ENCODE data around the gene ZNF217. TPM values are rescaled to one million over a fixed set of nuclear protein-coding genes. Genes with fewer than 3 reads are reported as not detected.

The ZNF217 gene
- total and polyA plus RNA-seq, 2 of the 8 experiments (the other 6 are each of a cell fraction or from before 2014, with no cell fraction given), result 15.3 to 87.9 TPM

DNA sequence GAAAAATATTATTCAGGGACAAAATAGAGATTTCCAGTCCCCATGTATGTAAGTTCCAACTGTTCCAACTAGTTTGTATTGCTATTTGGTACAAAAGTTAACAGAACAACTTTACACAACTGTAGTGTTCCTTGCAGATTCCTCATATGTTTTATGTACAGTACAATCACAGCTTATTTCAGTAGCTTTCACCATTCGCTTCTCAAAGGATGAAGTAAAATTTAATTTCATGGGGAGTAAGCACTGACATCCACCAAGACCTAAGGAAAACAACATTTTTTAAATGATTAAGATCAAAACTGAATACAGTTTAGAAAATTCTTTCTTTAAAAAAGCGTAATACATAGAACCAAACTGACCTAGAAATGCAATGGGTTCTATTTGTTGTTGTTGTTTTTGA is 24.6 kb downstream of the ZNF217 start (continued):
- TF ChIP-seq ATF2 (IDR thresholded peaks at IDR 0.05; ENCODE audit: low read length), result no peak
- TF ChIP-seq TAF1 (IDR thresholded peaks at IDR 0.05; ENCODE audit: low read depth, low read length), result no peak
- TF ChIP-seq RXRA (IDR thresholded peaks at IDR 0.05; ENCODE audit: insufficient read depth, low read depth, low read length), result no peak
- TF ChIP-seq BACH1 (IDR thresholded peaks at IDR 0.05; ENCODE audit: low read length), result no peak

Measured in H1 (cell line).